GM19324 (cell line): Measurements from ENCODE around the gene NRARP.

Experiments used
- ATAC-seq: cut with Tn5 transposase; IDR thresholded peaks from one replicate; pipeline ENCODE4 v1.9.1; 2021; ENCODE audit warnings: mild to moderate bottlenecking, moderate library complexity; ENCODE audit not compliant: unreplicated experiment, low FRiP score

Gene NRARP

GRCh38 chr9:137300567-137301080 lies 1.4 kb downstream of the NRARP start:
- ATAC-seq: no peak

GRCh38 chr9:137299938-137300337 lies 2.1 kb downstream of the NRARP start:
- ATAC-seq: no peak

GRCh38 chr9:137299203-137299565 lies 2.9 kb downstream of the NRARP start:
- no peak for ATAC-seq

- no peak for ATAC-seq
Measured at GRCh38 chr9:137298401-137299202, 3.5 kb downstream of the NRARP start.

- no peak for ATAC-seq
Measured at GRCh38 chr9:137297966-137298365, 4.1 kb downstream of the NRARP start.

GRCh38 chr9:137296670-137297664 lies 5.1 kb downstream of the NRARP start:
- ATAC-seq: no peak

- no peak for ATAC-seq
Measured at GRCh38 chr9:137295849-137296669, 6.0 kb downstream of the NRARP start.

- ATAC-seq: no peak
Measured at GRCh38 chr9:137295238-137295811, 6.7 kb downstream of the NRARP start.

- ATAC-seq: no peak
Measured at GRCh38 chr9:137294681-137295237, 7.3 kb downstream of the NRARP start.

GRCh38 chr9:137294091-137294680 lies 7.9 kb downstream of the NRARP start:
- no peak for ATAC-seq

GRCh38 chr9:137293482-137294090 lies 8.5 kb downstream of the NRARP start:
- no peak for ATAC-seq

- no peak for ATAC-seq
Measured at GRCh38 chr9:137293094-137293481, 9.0 kb downstream of the NRARP start.

- ATAC-seq: no peak
Measured at GRCh38 chr9:137286975-137287383, 15.1 kb downstream of the NRARP start.

GRCh38 chr9:137281345-137282116 lies 20.5 kb downstream of the NRARP start:
- no peak for ATAC-seq

- ATAC-seq: no peak
Measured at GRCh38 chr9:137280474-137281344, 21.4 kb downstream of the NRARP start.

- no peak for ATAC-seq
Measured at GRCh38 chr9:137279741-137280473, 22.2 kb downstream of the NRARP start.
